ENCODE data around the gene ACKR3.

GRCh38 chr2:236622201-236622600 is 52.6 kb downstream of the ACKR3 start:
- TF ChIP-seq, protein P1, sequence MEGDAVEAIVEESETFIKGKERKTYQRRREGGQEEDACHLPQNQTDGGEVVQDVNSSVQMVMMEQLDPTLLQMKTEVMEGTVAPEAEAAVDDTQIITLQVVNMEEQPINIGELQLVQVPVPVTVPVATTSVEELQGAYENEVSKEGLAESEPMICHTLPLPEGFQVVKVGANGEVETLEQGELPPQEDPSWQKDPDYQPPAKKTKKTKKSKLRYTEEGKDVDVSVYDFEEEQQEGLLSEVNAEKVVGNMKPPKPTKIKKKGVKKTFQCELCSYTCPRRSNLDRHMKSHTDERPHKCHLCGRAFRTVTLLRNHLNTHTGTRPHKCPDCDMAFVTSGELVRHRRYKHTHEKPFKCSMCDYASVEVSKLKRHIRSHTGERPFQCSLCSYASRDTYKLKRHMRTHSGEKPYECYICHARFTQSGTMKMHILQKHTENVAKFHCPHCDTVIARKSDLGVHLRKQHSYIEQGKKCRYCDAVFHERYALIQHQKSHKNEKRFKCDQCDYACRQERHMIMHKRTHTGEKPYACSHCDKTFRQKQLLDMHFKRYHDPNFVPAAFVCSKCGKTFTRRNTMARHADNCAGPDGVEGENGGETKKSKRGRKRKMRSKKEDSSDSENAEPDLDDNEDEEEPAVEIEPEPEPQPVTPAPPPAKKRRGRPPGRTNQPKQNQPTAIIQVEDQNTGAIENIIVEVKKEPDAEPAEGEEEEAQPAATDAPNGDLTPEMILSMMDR (conservative IDR thresholded peaks at IDR 0.05): no peak
- no peak for TF ChIP-seq ZFX (IDR thresholded peaks at IDR 0.05)

All from C4-2B (cell line).